ENCODE data around the gene CBLB.

The CBLB gene

GRCh38 chr3:105611304-105612192 is 257.3 kb downstream of the CBLB start:
- no peak for DNase-seq

GRCh38 chr3:105610473-105610872 is 258.3 kb downstream of the CBLB start:
- no peak for DNase-seq

GRCh38 chr3:105608623-105609022 is 260.2 kb downstream of the CBLB start:
- DNase-seq = no peak

GRCh38 chr3:105606016-105606415 is 262.8 kb downstream of the CBLB start:
- no peak for DNase-seq
